Pulmonary artery endothelial cell (primary cell): ENCODE measurements around the gene WDR4. TPM values are rescaled to one million over a fixed set of nuclear protein-coding genes. Genes with fewer than 3 reads are reported as not detected.
"Not testable (repeated sequence)": the region's sequence is repeated elsewhere in the genome, so short reads cannot be mapped to it uniquely, and the experiment has no call there.

ENCODE experiments used
- DNase-seq: peaks from one replicate; pipeline ENCODE4 v3.0.0-alpha.2; 2011; ENCODE audit warnings: low read depth, low spot score
- total RNA-seq: library from RNA; depleted of rRNA; stranded (reverse); fragments of >200 nt; gene quantifications from 2 replicates; pipeline ENCODE4 v1.2.3, GENCODE V29; 2014

WDR4 gene
- total RNA-seq, 1 donor from 2014 or later, result 13.8 TPM

DNA sequence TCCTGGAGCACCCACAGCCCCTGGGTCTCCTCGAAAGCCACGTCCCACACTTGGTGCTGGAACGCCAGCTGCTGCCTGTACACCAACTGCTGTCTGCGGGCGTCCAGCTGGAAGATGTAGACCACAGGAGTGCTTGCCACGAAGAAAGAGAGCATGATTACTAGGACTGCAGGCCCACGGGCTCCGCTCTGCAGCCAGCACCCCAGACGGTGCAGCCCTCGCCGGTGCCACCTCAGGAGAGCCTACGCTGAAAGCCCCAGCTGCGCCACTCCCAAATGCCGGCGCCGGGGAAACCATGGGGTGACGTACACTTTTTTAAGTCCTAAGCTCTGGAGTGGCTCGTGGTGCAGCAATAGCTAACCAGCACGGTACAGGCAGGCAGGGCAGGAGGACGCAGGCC lies 25.7 kb downstream of the WDR4 start:
- DNase-seq, result no peak

GRCh38 chr21:42852925-42853570 lies 26.3 kb downstream of the WDR4 start:
- DNase-seq, result no peak

DNA sequence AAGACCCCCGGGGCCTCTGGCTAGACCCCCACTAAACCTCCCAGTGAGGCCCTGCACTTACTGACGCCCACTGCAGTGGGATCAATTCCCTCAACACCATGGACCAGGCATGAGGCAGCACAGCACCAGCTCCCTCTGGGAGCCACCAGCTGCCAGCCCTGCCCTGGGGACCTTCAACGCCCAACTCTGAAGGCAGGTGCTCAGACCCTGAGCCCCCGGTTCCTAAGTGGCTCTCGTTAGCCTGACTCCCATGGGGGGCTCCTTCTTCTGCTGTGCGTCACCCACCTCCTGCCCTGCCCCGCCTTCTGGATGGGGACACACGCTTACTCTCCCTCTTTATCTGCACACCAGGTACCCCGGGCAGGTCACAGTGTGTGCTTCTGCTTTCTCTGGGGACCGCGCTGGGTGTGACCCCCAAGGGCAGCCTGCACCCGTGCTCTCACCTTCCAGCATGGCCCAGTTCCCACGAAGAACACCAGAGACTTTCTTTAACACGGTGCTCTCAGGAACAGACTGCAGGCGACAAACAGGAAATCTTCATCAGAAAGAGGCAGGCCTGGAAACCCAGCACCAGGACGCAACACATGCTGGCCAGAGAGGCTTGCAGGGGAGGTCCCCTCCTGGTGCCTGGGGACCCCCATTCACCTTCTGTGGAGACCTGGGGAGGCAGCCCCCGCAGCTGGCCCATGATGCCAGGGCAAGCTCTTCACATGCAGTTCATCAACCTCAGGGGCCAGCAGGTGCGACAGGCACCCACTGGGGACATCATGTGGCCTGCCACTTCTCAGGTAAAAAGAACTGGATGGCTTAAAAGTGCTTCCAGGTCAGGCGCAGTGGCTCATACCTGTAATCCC lies 27.3 kb downstream of the WDR4 start:
- DNase-seq, result no peak

GRCh38 chr21:42850866-42851391 lies 28.4 kb downstream of the WDR4 start:
- DNase-seq, result no peak

GRCh38 chr21:42850463-42850862 lies 28.9 kb downstream of the WDR4 start:
- DNase-seq, result no peak

DNA sequence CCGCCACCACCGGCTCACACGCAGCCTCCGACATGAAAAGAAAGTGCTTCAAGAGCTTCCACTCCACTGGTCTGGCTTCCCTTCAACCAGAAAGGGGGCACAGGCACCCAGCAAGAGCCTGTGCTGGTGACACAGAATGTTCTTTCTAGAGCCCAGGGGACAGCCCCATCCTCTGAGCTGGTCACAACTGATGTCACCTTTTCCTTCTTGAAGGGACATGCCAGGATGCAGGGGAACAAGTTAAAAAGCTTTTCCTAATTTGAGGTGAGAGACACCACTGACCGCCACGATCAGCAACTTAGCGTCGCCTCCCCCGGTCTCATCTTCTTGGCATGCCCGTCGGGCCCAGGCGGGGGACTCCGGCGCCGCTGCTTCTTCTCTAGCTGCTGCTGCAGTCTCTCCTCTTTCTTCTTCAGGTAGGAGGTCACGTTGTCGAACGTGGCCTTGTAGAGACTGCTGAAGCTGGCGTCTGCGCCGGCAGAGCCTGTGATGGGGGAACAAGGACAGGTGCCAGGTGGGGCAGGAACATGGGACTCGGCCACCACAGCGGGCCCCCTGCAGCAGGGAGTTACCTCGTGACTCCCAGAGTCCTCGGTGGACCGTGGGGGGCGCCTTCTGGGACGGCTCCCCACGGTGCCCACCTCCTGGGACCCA lies 29.5 kb downstream of the WDR4 start:
- DNase-seq, result no peak

- no peak for DNase-seq
These were observed 30.2 kb downstream of the WDR4 start for GRCh38 chr21:42848932-42849758.

- DNase-seq, result not testable (repeated sequence)
These were observed 31.0 kb downstream of the WDR4 start for GRCh38 chr21:42848144-42848931.

- DNase-seq, result no peak
These were observed 31.6 kb downstream of the WDR4 start for GRCh38 chr21:42847726-42848125.

- DNase-seq, result no peak
These were observed 32.2 kb downstream of the WDR4 start for GRCh38 chr21:42847051-42847707.

DNA sequence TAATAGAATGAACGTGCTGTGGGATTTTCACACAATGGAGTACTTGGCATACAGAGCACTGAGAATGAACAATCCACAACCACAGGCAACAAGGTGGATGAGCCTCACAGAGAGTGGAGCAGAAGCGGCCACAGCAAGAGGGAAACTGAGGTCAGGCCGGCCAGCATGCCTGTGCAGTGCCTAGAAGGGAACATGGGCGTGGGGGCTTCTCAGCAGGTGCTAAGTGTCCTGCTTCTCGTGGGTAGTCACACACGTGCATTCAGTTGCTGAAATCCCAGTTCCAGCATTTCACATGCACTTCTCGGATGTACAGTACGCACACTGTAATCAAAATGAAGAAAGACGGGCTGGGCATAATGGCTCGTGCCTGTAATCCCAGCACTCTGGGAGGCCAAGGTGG lies 33.1 kb downstream of the WDR4 start:
- DNase-seq, result no peak

DNA sequence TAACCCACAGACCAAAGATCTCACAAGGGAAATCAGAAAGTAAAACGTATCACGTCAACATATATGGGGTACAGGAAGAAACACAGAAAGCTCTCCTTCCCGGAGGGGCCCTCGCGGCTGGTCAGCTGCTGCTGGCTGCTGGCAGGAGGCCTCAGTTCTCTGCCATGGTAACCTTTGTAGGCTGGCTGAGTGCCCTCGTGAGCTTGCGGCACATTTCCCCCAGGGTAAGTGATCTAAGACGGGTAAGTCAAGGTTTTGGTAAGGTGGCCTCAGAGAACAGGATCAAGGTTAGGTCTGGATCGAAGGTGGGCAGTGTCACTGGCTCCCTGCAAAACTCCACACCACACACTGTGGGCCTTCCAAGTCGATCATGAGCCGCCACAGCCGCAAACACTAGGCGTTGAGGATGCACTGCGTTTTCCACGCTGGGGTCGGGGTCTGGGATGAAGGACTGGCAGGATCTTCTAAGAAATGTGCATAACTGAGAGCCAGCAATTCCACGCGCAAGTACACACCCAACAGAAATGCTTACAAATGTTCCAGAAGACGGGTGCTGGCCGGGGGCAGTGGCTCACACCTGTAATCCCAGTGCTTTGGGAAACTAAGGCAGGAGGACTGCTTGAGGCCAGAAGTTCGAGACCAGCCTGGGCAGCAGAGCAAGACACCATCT lies 33.9 kb downstream of the WDR4 start:
- no peak for DNase-seq

GRCh38 chr21:42844411-42845113 lies 34.8 kb downstream of the WDR4 start:
- no peak for DNase-seq

- no peak for DNase-seq
These were observed 36.3 kb downstream of the WDR4 start for GRCh38 chr21:42843056-42843455.

GRCh38 chr21:42841916-42842655 lies 37.3 kb downstream of the WDR4 start:
- not testable (repeated sequence) for DNase-seq

GRCh38 chr21:42841156-42841915 lies 38.0 kb downstream of the WDR4 start:
- no peak for DNase-seq
